SIG-M5 (cell line): ENCODE data around the gene SLC22A31.
A peak's percentile ranks its signal among the peaks of the same experiment; 100 is the strongest.
"Not testable (repeated sequence)": the region's sequence is repeated elsewhere in the genome, so short reads cannot be mapped to it uniquely, and the experiment has no call there.

Source experiments
- DNase-seq: peaks from one replicate; lab custom pipeline; 2025; lab: John Stamatoyannopoulos, UW

Gene SLC22A31

DNA sequence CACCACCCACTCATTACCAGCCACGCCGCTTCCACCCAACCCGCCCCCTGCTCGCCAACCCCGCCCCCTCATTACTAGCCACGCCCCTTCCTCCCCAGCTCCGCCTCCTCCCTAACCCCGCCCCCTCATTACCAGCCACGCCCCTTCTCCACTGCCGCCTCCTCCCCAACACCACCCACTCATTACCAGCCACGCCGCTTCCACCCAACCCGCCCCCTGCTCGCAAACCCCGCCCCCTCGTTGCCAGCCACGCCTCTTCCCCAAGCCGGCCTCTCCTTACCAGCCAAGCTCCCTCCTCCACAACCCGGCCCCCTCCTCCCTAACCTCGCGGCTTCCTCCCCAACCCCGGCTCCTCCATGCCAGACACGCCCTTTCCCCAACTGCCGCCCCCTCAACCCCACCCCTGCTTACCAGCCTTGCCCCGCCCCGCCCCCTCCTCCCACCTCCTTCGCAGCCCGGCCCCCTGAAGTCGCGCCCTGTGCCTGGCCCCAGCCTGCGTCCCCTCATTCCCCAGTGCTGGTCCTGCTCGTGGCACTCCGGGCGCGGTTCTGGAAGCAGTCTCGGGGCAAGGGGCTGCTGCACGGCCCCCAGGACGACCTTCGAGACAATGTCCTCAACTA, 7.3 kb downstream of the SLC22A31 start:
- peak; percentile 12 for DNase-seq

DNA sequence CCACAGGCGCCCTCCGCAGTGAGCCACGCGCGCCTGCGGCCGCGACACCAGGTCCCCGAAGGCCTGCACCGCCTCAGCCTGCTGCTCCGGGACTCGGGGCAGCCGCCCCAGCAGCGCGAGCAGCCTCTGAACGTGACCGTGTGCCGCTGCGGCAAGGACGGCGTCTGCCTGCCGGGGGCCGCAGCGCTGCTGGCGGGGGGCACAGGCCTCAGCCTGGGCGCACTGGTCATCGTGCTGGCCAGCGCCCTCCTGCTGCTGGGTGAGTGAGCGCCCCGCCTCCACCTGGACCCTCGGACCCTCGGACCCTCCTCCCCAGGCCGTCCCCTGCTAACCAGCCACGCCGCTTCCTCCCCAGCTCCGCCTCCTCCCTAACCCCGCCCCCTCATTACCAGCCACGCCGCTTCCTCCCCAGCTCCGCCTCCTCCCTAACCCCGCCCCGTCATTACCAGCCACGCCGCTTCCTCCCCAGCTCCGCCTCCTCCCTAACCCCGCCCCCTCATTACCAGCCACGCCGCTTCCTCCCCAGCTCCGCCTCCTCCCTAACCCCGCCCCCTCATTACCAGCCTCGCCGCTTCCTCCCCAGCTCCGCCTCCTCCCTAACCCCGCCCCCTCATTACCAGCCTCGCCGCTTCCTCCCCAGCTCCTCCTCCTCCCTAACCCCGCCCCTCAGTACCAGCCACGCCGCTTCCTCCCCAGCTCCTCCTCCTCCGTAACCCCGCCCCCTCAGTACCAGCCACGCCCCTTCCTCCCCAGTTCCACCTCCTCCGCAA, 8.0 kb downstream of the SLC22A31 start:
- peak; percentile 11 for DNase-seq

DNA sequence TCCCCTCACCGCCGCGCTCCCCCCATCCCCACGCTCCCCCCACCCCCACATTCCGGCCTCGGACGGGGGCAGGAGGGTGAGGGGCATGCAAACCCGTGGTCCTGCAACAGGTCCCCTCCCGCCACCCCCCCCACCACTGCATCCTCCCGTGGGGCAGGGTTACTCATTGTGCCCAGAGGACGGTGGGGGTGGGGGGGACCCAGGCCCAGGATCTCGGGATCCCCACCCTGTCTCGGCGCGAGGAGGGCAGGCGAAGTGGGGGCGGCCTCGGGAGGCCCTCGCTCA, 8.5 kb downstream of the SLC22A31 start:
- DNase-seq = no peak

DNA sequence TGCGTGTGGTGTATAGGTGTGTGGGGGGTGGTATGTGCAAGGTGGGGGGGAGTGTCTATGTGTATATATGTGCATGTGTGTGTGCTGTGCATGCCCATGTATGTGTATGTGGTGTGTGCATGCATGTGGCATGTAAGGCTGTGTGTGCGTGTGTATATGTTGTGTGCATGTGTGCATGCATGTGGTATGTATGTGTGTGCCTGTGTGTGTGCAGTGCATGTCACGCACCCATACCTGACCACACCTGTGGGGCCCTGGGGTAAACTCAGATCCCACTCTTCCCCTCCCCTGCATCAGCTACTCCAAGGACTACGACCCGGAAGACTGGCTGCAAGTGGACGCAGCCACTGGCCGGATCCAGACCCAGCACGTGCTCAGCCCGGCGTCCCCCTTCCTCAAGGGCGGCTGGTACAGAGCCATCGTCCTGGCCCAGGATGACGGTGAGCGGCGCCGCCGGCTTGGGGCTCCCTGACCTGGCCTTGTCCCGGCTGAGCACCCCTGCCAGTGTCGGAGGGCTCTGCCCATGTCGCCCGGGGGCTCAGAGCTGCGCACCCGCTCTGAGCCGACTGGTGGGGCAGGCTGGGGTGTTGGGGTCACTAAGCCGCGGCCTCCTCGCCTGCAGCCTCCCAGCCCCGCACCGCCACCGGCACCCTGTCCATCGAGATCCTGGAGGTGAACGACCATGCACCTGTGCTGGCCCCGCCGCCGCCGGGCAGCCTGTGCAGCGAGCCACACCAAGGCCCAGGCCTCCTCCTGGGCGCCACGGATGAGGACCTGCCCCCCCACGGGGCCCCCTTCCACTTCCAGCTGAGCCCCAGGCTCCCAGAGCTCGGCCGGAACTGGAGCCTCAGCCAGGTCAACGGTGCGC, 9.1 kb downstream of the SLC22A31 start:
- no peak for DNase-seq

DNA sequence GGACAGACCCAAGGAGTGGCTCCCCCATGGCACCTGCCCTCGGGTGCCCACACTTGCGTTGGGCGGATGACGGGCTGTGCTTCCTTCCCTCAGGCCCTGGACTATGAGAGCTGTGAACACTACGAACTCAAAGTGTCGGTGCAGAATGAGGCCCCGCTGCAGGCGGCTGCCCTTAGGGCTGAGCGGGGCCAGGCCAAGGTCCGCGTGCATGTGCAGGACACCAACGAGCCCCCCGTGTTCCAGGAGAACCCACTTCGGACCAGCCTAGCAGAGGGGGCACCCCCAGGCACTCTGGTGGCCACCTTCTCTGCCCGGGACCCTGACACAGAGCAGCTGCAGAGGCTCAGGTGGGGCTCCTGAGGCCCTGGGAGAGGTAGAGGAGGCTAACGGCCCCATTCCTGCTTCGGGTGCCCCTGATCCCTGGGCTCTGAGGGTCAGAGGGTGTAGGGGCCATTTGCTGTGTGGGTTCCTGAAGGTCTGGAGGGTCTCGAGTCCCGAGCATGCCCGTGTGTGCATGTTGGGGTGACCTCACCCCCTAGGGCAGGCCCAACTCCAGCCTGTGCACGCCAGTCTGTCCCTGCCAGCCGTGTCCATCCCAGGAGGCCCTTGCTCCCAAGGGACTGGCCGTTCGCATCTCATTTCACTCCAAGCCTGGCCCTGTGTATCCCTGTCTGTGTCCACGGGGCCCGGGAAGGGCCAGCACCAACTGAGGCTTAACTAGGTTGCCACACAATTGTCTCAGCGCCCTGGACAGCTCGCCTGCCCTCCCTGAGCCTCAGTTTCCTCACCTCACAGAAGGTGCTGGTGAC, 10.0 kb downstream of the SLC22A31 start:
- no peak for DNase-seq

DNA sequence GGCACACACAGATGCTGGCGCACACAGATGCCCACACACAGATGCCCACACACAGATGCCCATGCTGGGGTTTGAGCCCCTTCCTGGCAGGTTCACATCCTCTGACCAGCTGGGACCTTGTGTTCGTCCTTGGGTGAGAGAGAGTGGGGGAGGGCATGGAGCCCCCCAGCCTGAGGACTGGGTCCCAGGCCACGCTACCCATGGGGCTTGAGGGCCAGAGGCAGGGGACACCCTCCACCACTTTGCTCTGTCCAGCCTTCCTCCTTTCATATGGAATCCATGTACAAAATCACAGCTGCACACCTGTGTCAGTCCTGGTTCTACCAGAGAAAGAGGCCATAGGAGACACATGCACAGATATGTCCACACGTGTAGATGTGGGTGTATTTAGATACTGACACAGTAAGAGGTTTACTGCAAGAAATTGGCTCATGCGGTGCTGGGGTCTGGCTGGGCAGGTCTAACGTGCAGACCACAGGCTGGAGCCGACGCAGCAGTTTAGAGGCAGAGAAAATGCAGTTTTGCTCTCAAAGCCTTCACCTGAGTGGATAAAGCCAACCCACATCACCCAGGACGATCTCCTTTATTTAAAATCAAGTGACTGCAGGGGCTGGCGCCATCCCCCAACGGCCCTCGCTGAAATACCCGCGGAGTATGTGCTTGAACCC, 10.8 kb downstream of the SLC22A31 start:
- DNase-seq = no peak

DNA sequence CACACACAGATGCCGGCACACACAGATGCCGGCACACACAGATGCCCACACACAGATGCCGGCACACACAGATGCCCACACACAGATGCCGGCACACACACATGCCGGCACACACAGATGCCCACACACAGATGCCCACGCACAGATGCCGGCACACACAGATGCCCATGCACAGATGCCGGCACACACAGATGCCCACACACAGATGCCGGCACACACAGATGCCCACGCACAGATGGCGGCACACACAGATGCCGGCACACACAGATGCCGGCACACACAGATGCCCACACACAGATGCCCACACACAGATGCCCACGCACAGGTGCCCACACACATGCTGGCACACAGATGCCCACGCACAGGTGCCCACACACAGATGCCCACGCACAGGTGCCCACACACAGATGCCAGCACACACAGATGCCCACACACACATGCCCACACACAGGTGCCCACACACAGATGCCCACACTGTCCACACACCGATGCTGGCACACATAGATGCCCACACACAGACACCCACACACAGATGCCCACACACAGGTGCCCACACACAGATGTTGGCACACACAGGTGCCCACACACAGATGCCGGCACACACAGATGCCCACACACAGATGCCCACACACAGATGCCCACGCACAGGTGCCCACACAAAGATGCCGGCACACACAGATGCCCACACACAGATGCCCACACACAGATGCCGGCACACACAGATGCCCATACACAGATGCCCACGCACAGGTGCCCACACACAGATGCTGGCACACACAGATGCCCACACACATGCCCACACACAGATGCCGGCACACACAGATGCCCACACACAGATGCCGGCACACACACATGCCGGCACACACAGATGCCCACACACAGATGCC, 11.6 kb downstream of the SLC22A31 start:
- not testable (repeated sequence) for DNase-seq

DNA sequence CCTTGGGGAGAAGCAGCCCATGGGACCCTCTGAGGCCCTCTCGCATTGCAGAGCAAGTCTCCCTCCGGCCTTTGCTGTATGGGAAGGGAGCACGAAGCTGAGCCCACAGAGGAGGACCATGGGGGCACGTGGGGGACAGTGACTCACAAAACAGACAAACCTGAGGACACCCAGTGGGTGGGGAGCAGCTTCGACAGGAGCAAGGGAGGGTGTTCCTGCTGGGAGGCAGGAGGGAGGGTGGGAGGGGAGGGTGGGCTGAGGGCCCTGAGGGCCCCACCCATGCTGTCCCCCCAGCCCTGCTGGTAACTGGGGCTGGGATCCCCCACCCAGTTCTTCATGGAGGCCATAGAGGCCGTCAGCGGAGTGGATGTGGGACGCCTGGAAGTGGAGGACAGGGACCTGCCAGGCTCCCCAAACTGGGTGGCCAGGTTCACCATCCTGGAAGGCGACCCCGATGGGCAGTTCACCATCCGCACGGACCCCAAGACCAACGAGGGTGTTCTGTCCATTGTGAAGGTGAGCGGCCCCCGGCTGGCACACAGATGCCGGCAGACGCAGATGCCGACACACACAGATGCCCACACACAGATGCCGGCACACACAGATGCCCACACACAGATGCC, 12.5 kb downstream of the SLC22A31 start:
- no peak for DNase-seq

DNA sequence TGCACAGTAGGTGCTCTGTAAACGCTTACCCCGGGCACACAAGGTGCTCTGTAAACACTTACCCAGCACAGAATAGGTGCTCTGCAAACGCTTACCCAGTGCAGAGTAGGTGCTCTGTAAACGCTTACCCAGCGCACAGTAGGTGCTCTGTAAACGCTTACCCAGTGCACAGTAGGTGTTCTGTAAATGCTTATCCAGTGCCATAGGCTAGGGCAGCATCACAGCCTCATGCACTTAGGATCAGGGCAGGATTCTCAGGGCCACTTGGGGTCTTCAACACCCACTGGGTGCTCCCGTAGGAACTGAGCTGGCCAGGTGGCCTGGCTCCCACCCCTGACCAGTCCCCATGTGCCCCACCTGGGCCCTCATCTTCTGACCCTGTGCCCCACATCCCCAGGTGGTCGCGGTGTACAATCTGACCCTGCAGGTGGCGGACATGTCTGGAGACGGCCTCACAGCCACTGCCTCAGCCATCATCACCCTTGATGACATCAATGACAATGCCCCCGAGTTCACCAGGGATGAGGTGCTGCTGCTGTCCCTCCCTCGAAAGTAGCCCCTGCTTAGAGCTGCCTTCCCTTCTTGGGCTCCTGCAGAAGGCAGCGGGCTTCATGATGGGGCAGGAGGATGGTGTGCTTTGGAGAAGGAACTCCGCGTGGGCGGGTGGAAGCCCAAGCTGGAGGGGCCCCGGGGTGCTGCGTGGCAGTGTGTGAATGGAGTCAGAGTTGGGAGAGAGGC, 13.1 kb downstream of the SLC22A31 start:
- no peak for DNase-seq

DNA sequence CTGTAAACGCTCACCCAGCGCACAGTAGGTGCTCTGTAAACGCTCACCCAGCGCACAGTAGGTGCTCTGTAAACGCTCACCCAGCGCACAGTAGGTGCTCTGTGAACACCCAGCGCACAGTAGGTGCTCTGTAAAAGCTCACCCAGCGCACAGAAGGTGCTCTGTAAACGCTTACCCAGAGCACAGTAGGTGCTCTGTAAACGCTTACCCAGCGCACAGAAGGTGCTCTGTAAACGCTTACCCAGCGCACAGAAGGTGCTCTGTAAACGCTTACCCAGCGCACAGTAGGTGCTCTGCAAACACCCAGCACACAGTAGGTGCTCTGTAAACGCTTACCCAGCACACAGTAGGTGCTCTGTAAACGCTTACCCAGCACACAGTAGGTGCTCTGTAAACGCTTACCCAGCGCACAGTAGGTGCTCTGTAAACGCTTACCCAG, 13.7 kb downstream of the SLC22A31 start:
- not testable (repeated sequence) for DNase-seq

DNA sequence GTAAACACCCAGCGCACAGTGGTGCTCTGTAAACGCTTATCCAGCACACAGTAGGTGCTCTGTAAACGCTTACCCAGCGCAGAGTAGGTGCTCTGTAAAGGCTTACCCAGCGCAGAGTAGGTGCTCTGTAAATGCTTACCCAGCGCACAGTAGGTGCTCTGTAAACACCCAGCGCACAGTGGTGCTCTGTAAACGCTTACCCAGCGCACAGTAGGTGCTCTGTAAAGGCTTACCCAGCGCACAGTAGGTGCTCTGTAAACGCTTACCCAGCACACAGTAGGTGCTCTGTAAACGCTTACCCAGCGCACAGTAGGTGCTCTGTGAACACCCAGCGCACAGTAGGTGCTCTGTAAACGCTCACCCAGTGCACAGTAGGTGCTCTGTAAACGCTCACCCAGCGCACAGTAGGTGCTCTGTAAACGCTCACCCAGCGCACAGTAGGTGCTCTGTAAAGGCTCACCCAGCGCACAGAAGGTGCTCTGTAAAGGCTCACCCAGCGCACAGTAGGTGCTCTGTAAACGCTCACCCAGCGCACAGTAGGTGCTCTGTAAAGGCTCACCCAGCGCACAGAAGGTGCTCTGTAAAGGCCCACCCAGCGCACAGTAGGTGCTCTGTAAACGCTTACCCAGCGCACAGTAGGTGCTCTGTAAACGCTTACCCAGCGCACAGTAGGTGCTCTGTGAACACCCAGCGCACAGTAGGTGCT, 14.3 kb downstream of the SLC22A31 start:
- DNase-seq = not testable (repeated sequence)

DNA sequence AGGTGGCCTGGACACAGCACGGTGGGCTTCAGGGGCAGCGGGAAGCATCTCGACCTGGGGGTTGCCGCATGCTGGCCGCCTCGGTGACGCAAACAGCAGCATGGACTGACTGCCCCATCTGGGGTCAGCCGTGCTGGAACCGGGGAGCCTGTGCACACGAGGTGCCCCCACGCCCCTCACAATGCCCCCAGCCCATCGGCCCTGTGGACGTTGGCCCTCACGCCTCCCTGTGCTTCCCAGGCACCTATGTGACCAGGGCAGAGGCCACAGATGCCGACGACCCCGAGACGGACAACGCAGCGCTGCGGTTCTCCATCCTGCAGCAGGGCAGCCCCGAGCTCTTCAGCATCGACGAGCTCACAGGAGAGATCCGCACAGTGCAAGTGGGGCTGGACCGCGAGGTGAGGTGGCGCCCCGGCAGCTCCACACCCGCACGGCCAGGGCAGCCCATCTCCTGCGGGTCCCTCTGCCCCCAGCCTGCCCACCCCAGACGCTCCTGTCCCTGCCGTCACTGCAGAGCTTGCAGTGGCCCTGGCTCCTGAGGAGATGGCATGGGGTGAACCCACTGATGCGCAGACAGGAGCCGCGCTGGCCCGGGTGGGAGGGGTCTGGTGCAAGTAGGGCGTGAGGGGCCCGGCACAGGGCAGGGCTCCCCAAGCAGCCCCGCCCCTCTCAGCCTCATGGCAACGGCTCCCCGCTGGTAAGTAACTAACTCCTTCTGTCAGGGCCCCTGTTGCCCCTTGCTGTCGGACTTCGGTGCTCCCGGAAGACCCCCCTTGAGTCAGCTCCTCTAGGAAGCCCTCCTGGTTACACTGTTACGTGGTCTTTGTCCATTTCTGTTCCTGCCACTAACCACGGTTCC, 15.2 kb downstream of the SLC22A31 start:
- DNase-seq = no peak

DNA sequence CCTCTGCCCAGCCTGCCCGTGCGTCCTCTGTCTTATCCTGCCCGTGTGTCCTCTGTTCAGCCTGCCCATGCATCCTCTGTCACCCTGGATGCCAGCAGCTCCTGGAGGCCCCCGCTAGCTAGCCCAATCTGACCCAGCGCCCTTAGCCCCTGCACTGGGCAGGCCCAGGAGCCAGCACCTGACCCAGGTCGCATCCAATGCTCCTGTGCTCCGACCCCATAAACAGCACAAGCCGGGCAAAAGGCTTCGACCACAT, 15.7 kb downstream of the SLC22A31 start:
- no peak for DNase-seq

DNA sequence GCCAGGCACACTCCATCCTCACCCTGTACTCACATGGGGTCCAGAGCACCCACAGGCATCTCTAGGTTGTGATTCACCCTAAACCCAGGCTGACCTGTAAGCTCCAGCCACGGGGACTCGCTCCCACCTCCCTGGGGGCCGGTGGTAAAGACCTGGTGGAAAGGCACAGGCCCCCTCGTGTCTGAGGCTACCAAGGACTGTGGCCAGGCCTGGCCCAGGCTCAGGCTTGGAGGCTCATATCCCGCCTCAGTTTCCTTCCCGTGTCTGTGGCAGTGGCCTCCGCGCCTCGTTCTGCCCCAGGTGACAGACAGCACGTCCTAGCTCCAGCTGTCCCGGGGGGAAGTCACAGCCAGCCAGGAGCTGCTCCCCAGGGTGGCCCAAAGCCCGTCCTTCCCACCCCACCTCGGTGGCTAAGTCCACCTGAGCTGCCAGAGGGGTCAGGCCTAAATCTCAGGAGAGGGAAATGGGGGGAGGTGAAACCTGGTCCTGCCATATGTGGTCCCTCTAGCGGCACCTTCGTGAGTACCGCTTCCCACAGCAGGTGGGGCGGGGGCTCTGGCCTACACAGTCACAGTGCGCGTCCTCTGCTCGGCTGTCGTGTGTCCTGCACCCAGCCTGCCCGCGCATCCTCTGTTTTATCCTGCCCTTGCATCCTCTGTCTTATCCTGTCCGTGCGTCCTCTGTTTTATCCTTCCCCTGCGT, 16.2 kb downstream of the SLC22A31 start:
- DNase-seq = no peak

DNA sequence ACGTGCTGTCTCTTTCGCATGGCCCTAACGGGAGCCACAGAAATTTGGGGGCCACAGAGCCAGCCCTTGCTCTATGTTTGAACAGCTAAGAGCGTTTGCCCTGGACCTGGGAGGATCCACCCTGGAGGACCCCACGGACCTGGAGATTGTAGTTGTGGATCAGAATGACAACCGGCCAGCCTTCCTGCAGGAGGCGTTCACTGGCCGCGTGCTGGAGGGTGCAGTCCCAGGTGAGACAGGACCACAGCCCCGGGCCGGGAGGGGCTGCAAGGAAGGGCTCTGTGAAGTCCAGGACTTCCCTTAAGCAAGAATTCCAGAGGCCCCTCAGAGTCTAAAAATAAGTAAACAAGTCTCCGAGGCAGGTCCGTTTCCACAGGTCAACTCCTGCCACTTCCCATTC, 16.9 kb downstream of the SLC22A31 start:
- DNase-seq = no peak

DNA sequence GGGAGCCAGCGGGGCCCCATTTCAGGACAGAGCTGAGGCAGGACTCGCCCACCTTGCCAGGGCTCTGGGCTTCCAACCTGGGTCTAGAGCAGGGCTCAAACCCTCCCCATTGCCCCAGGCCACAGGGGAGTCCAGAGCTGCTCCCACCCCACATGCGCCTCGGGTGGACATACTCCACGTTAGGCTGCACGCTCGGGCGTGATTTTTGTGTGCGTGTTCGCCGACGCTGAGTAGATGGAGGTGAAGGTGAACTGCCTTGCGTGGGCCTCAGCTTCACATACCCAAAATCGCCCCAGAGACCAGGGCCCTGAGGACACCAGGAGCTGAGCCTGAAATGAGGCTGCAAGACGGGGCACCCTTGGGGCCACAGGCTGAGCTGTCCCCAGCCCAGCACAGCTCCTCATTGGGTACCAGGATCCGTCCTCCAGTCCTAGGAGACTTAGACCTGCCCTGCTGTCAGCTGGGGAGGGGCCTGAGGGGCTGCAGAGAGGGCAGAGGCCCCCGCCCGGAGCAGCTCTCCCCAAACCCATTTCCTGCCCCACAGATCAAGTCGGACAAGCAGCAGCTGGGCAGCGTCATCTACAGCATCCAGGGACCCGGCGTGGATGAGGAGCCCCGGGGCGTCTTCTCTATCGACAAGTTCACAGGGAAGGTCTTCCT, 20.6 kb downstream of the SLC22A31 start:
- no peak for DNase-seq

DNA sequence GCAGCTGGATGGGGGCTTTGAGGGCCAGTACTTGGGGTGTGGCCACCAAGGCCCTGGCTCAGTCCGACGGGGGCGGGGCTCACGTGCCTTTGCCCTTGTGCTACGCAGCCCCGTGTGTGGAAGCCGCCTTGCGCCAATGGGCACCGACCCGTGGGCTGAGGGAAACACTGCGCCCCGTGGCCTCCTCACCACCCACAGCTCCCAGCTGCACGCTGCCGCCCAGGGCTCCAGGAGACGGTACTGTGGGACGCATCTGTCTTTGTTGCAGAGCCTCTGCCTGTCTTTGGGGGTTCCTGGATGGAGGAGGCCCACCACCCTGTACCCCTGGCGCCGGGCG, 21.2 kb downstream of the SLC22A31 start:
- DNase-seq = no peak
